K562 (cell line): ENCODE results near the gene SCAPER. TPM values are rescaled to one million over a fixed set of nuclear protein-coding genes. Genes with fewer than 3 reads are reported as not detected.

ENCODE experiments used
- ARNT ChIP-seq, 2 experiments: fragments of 450-650 bp; IDR thresholded peaks; 2 replicates each; pipeline ENCODE4 v1.6.1; 2016; ENCODE audit warnings: mild to moderate bottlenecking in 1 of 2
- BACH1 ChIP-seq: fragments of 200-800 bp; sonication (Bioruptor generic); IDR thresholded peaks from 2 replicates; pipeline ENCODE4 v1.6.1; 2016; ENCODE audit warnings: missing genetic modification characterization, missing compliant biosample characterization
- CCNT2 ChIP-seq: IDR thresholded peaks from 2 replicates; pipeline ENCODE4 v1.6.1; 2011; ENCODE audit warnings: borderline replicate concordance, low read depth, mild to moderate bottlenecking, moderate library complexity, mixed read lengths, low read length; ENCODE audit not compliant: insufficient read length; ENCODE audit errors: extremely low read depth
- CEBPB ChIP-seq: fragments of 450-650 bp; IDR thresholded peaks from 2 replicates; pipeline ENCODE4 v1.6.1; 2016; ENCODE audit warnings: missing genetic modification characterization, missing compliant biosample characterization
- CXXC5 ChIP-seq: fragments of 250-450 bp; sonication (Bioruptor Pico); IDR thresholded peaks from 2 replicates; pipeline ENCODE4 v1.8.0; 2022; ENCODE audit warnings: inconsistent platforms, mild to moderate bottlenecking, moderate library complexity
- HDGF ChIP-seq: fragments of 450-650 bp; IDR thresholded peaks from 2 replicates; pipeline ENCODE4 v1.6.1; 2016
- KDM2B ChIP-seq: fragments of 250-450 bp; sonication (Bioruptor Pico); IDR thresholded peaks from 2 replicates; pipeline ENCODE4 v1.8.0; 2021; ENCODE audit warnings: mild to moderate bottlenecking, moderate library complexity
- MAFF ChIP-seq: IDR thresholded peaks from 2 replicates; pipeline ENCODE4 v1.6.1; 2012; ENCODE audit warnings: low read length, improper control_type of control experiment
- PTBP1 ChIP-seq: fragments of 200-400 bp; formaldehyde crosslinking; IDR thresholded peaks from 2 replicates; pipeline ENCODE4 v1.6.1; 2017; ENCODE audit warnings: low read depth, low read length
- ZBTB43 ChIP-seq: sonication (generic); formaldehyde crosslinking; IDR thresholded peaks from 2 replicates; pipeline ENCODE4 v1.8.0; 2023; ENCODE audit warnings: mild to moderate bottlenecking, missing genetic modification reagents
- ZBTB49 ChIP-seq: sonication (generic); formaldehyde crosslinking; IDR thresholded peaks from 2 replicates; pipeline ENCODE4 v1.8.0; 2022; ENCODE audit warnings: missing genetic modification reagents, mild to moderate bottlenecking, borderline replicate concordance
- ZC3H8 ChIP-seq: fragments of 450-650 bp; IDR thresholded peaks from 2 replicates; pipeline ENCODE4 v1.6.1; 2017
- ZNF384 ChIP-seq: IDR thresholded peaks from 2 replicates; pipeline ENCODE4 v1.6.1; 2012; ENCODE audit warnings: low read depth, low read length, improper control_type of control experiment
- polyA plus RNA-seq, 8 experiments: library from polyadenylated mRNA; depleted of rRNA in 4 of 8; stranded (reverse) in 5 of 8; unstranded in 3 of 8; fragments of >200 nt; fragmentation: Nextera tagmentation in 2 of 8; fragmentation: Illumina TruSeq in 1 of 8; extraction: Ambion mirVana in 2 of 8; extraction: Trizol in 1 of 8; gene quantifications; 2 replicates each; pipeline versions ENCODE4 v1.2.1 to v1.2.3, GENCODE V29; 2011 to 2014; ENCODE audit warnings: inconsistent platforms in 1 of 8, missing spikeins in 1 of 8
- total RNA-seq, 7 experiments: library from RNA; depleted of rRNA in 6 of 7; stranded (reverse); fragments of >200 nt in 6 of 7; fragmentation: Illumina TruSeq in 2 of 7; extraction: Trizol in 2 of 7; gene quantifications; 2 replicates each; pipeline versions ENCODE4 v1.2.1 to v1.2.3, GENCODE V29; 2011 to 2021; ENCODE audit warnings: low replicate concordance in 1 of 7
- TF ChIP-seq, protein P1 (sequence below), 2 experiments: fragments of 450-650 bp in 1 of 2; sonication (generic) in 1 of 2; formaldehyde crosslinking in 1 of 2; IDR thresholded peaks; 2 replicates each; pipeline versions ENCODE4 v1.7.1 to v1.9.0; 2016 to 2022; ENCODE audit warnings: inconsistent platforms in 1 of 2, mild to moderate bottlenecking in 1 of 2, missing genetic modification reagents in 1 of 2

The SCAPER gene
- total and polyA plus RNA-seq, 9 of the 15 experiments (the other 6 are each of a cell fraction or from before 2014, with no cell fraction given): 1.3 to 5.7 (median 3.2) TPM

DNA sequence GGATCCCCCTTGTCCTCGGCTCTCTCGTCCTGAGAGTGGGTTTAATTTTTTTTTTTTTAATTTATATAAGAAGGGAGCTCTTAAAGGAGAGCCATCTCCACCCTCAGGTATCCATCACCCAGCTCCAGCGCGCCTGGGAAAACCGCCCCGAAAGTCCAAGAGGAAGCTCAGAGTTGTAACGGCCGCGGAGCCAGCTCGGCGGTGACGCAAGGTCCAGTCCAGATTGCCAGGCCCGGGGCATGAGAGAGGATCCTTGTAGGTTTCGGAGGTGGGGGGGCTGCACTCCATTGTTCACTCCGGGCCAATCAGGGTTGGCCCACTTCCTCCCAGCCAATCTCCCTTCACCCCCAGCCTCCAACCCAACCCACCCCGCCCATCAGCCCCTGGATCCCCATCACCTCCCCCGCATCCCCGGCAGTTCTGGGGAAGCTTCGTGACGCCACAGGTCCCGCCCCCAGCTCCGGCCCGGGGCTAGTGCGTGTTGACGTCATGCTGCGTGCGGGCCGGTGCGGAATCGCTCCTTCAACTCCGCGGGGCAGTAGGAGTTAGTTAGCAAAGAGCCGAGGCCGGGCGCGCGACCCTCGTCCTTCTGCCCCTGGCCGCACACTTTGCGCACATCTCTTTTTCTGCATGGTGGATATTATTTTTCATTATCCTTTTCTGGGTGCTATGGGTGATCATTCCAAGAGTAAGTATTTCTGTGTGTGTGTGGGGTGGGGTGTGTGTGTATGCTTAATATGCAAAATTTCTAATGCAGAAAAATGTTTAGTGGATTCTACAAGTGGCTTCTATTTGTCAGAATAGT lies 568.7 kb downstream of the SCAPER start, which contains the start of gene ISL2 (continued):
- TF ChIP-seq ZBTB43 (CRISPR knock-in tag) (no peak), CEBPB (peak; percentile 85), ZC3H8 (no peak), CXXC5 (peak; percentile 91), CCNT2 (peak; percentile 78), ARNT (IDR thresholded peaks at IDR 0.05) (no peak), ZBTB49 (CRISPR knock-in tag) (no peak), HDGF (no peak), KDM2B (CRISPR knock-in tag) (0 out of 2 replicates have a peak, but pooled peaks have one; percentile 28), ZNF384 (no peak), MAFF (0 out of 2 replicates have a peak, but pooled peaks have one; percentile 1), BACH1 (no peak), PTBP1 (no peak)
- TF ChIP-seq, protein P1, sequence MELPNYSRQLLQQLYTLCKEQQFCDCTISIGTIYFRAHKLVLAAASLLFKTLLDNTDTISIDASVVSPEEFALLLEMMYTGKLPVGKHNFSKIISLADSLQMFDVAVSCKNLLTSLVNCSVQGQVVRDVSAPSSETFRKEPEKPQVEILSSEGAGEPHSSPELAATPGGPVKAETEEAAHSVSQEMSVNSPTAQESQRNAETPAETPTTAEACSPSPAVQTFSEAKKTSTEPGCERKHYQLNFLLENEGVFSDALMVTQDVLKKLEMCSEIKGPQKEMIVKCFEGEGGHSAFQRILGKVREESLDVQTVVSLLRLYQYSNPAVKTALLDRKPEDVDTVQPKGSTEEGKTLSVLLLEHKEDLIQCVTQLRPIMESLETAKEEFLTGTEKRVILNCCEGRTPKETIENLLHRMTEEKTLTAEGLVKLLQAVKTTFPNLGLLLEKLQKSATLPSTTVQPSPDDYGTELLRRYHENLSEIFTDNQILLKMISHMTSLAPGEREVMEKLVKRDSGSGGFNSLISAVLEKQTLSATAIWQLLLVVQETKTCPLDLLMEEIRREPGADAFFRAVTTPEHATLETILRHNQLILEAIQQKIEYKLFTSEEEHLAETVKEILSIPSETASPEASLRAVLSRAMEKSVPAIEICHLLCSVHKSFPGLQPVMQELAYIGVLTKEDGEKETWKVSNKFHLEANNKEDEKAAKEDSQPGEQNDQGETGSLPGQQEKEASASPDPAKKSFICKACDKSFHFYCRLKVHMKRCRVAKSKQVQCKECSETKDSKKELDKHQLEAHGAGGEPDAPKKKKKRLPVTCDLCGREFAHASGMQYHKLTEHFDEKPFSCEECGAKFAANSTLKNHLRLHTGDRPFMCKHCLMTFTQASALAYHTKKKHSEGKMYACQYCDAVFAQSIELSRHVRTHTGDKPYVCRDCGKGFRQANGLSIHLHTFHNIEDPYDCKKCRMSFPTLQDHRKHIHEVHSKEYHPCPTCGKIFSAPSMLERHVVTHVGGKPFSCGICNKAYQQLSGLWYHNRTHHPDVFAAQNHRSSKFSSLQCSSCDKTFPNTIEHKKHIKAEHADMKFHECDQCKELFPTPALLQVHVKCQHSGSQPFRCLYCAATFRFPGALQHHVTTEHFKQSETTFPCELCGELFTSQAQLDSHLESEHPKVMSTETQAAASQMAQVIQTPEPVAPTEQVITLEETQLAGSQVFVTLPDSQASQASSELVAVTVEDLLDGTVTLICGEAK (IDR thresholded peaks at IDR 0.05): 0 out of 2 replicates have a peak, but pooled peaks have one; percentile 6
- TF ChIP-seq, protein P1 (CRISPR knock-in tag; IDR thresholded peaks at IDR 0.05): no peak
